ENCODE results near the gene PPP1CA.
"Not testable (repeated sequence)": the region's sequence is repeated elsewhere in the genome, so short reads cannot be mapped to it uniquely, and the experiment has no call there.

The PPP1CA gene

DNA sequence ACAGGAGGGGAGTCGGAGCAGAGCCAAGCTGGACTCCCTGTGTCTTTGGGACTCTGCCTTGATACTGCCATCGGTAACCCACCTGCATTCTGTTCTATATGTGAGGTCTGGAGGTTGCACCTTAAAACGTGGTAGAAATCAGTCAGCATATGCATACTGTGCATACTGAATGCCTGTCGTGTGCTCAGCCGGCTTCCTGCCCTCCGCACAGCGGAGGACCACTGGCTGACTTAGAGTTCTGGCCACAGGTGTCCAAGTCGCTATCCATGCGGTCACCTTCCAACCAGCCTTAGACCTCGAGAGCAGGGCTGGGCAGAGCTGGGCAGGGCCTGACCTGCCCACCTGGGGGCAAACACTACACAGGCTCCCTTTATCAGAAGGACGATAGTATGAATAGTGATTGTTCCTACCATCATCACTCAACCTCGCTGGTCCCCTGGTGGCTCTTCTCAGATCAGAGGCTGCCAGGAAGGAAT lies 6.1 kb upstream of the PPP1CA start:
- in situ Hi-C loops (cut with HindIII; ENCODE audit: low pct_ligation_motif_present, low pct_unique_long_range_greater_than_20kb, low sequenced_read_pairs), result no loop called here
- no peak for DNase-seq

DNA sequence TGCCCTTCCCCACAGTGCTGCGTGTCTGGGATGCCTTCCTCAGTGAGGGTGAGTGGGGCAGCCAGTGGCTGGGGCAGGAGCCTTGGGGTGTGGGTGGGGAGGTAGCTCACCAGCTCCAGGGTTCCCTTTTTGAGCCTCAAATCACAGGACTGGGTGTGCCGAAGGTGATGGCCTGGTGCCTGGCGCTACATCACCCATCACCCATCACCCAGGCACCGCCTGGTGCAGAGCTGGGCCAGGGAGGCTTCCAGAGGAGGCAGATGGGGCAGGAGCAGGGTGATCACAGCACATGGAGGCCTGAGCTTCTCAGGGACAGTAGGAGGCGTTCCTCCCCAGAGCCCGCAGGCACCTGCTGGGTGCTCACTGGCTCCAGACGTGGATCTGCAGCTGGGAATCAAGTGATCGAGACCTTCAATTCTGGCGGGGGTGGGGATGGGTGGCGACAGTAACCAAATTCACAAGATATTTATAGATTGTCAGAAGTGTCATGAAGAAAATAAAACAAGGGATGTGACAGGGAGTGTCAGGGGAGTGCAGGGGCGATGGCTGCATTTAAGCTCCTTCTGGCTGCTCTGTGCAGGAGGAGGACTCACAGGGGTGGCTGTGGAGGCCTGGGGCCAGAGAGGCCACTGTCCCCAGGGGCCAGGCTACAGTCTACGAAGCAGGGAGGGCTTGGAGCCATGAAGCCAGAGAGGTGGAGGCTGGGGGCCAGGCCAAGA lies 5.5 kb upstream of the PPP1CA start:
- DNase-seq, result no peak
- in situ Hi-C loops (cut with HindIII; ENCODE audit: low pct_ligation_motif_present, low pct_unique_long_range_greater_than_20kb, low sequenced_read_pairs), result no loop called here

DNA sequence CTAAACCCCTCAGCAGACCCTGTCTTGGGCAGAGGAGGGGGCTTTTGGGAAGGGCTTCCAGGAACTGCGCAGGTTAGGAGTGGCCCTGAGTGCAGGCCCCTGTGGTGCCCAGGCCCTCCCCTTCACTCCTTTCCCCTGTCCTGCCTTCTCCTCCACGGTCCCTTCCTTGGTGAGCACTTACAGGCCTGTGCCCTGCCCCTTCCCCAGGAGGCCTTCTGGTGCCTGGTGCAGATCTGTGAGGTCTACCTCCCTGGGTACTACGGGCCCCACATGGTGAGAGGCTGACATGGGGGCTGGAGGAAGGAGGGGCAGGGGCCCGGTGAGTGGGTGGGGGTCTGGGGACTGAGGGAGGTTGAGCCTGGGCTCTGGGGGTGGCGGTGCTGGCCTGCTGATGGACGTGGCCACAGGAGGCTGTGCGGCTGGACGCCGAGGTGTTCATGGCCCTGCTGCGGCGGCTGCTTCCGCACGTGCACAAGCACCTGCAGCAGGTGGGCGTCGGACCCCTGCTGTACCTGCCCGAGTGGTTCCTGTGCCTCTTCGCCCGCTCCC lies 4.8 kb upstream of the PPP1CA start:
- DNase-seq, result no peak
- in situ Hi-C loops (cut with HindIII; ENCODE audit: low pct_ligation_motif_present, low pct_unique_long_range_greater_than_20kb, low sequenced_read_pairs), result no loop called here

DNA sequence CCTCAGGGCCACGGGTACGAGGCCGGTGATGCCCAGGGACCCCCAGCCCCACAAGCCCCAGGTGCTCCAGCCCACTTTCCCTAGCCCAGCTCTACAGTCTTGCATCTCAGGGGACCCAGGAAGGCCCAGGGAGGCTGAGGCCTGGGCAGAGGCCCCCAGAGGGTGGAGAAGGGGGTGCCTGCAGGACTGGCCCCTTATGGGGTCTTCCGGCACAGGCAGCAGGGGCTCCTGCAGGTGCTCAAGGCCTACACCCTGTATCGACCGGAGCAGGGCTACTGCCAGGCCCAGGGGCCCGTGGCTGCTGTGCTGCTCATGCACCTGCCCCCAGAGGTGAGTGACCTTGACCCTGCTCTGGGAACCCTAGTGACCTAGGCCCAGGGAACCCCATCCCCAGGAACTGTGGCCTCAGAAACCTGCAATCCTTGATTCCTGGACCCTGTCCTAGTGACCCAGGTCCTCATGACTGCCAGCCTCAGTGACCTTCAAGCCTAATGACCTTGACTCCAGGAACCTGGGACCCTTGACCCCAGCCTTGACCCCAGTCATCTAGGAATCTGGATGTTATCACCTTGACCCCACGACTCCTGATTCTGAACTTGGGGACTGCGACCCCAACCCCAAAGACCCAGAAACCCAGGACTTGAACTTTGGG lies 4.2 kb upstream of the PPP1CA start:
- in situ Hi-C loops (cut with HindIII; ENCODE audit: low pct_ligation_motif_present, low pct_unique_long_range_greater_than_20kb, low sequenced_read_pairs), result no loop called here
- no peak for DNase-seq

DNA sequence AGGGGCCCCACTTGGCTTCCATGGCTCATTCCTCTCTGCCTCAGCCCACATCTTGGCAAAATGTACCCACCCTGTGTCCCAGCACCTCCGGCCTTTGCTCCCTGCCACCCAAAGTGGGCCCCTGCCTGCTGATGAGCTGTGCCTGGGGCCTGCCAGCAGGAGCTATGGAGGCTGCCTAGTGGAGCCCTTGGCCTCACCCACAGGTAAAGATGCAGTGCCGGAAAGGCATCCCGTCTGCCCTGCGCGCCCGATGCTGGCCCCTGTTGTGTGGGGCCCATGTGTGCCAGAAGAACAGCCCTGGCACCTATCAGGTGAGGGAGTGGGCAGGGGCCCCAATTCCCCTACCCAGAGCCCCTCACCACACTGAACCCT lies 3.5 kb upstream of the PPP1CA start:
- in situ Hi-C loops (cut with HindIII; ENCODE audit: low pct_ligation_motif_present, low pct_unique_long_range_greater_than_20kb, low sequenced_read_pairs), result no loop called here

DNA sequence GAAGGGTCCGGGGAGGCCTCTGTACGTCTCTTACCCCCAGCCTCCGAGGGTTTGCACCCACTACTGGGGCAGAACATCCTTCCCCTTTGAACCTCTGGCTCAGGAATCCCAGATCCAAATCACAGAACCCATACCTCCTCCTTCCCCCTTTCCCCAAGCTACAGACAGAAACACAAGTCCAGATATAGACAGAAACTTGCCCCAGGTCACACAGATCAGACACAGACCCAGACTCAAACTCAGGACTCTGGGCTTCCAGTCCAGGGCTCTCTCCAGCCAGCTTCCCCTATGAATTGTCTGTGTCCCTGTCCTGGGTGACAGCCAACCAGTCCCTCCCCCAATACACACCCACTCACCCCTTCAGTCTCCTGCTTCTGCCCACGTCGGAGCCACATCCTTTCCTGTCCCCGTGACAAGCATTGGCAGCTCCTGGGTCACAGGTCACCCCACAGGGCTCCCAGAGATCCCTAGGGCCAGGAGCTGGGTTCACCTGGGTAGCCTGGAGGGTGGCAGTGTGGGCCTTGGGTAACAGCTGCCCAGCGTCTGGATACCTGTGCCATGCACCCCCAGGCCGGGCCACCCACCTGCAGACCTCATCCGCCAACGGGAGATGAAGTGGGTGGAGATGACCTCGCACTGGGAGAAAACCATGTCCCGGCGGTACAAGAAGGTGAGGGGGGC lies 3.0 kb upstream of the PPP1CA start:
- in situ Hi-C loops (cut with HindIII; ENCODE audit: low pct_ligation_motif_present, low pct_unique_long_range_greater_than_20kb, low sequenced_read_pairs), result no loop called here
- DNase-seq, result no peak

More for the DNA sequence above, 3.5 kb upstream of the PPP1CA start:
- no peak for DNase-seq

DNA sequence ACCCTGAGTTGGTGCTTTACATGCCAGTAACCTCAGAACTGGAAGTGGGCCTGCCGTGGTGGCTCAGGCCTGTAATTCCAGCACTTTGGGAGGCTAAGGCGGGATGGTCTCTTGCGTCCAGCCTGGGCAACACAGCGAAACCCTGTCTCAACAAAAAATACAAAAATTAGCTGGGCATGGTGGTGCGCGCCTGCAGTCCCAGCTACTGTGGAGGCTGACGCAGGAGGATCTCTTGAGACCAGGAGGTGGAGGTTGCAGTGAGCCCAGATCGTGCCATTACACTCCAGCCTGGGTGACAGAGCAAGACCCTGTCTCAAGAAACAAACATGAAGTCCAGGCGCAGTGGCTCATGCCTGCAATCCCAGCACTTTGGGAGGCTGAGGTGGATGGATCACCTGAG lies 1.4 kb upstream of the PPP1CA start:
- DNase-seq; in situ Hi-C loops (cut with HindIII; ENCODE audit: low pct_ligation_motif_present, low pct_unique_long_range_greater_than_20kb, low sequenced_read_pairs): not testable (repeated sequence)

DNA sequence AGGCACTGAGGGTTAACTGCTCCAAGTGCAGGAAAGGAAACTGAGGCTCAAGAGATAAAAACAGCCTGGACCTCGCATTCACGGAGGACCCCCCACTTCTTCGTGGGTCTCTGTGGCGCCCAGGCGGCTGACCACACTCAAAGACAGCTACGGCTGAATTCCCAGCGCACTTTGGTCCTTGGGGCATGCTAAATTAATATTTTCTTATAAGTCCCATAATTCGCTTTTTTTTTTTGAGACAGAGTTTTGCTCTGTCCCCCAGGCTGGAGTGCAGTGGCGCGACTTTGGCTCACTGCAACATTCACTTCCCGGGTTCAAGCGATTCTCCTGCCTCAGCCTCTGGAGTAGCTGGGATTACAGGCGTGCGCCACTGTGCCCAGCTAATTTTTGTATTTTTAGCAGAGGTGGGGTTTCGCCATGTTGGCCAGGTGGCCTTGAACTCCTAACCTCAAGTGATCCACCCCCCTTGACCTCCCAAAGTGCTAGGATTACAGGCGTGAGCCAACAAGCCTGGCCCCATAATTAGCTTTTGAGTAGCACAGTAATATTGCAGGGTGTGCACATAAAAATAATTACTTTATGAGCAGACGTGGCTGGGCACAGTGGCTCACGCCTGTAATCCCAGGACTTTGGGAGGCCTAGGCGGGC lies 658 bp upstream of the PPP1CA start:
- in situ Hi-C loops (cut with HindIII; ENCODE audit: low pct_ligation_motif_present, low pct_unique_long_range_greater_than_20kb, low sequenced_read_pairs); DNase-seq: not testable (repeated sequence)

DNA sequence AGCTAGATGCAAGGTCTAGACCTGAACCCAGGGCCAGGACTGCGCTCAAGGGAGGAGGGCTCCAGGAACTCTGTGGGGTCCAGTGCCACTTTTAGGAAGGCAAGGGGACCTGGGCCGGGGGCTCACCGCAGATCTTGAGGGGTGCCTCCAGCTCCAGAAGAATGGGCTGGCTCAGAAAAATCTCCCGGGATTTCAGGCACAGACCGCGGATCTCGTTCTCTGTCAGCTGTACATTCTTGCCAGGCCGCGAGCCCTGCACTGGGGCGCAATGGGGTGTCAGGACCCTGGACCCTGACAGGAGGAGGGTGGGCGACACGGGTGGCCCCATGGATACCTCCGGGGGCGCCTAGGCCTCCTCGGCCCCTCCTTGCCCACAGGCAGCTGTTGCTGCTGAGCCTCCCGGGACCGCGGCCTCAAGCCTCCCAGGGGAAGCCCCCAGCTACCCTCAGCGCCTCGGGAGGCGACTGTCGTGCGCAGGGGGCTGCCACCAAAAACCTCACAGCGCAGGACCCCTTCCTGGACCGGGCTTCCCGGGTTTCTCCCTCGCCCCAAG lies 640 bp downstream of the PPP1CA start:
- in situ Hi-C loops (cut with HindIII; ENCODE audit: low pct_ligation_motif_present, low pct_unique_long_range_greater_than_20kb, low sequenced_read_pairs), result no loop called here
- DNase-seq, result no peak

DNA sequence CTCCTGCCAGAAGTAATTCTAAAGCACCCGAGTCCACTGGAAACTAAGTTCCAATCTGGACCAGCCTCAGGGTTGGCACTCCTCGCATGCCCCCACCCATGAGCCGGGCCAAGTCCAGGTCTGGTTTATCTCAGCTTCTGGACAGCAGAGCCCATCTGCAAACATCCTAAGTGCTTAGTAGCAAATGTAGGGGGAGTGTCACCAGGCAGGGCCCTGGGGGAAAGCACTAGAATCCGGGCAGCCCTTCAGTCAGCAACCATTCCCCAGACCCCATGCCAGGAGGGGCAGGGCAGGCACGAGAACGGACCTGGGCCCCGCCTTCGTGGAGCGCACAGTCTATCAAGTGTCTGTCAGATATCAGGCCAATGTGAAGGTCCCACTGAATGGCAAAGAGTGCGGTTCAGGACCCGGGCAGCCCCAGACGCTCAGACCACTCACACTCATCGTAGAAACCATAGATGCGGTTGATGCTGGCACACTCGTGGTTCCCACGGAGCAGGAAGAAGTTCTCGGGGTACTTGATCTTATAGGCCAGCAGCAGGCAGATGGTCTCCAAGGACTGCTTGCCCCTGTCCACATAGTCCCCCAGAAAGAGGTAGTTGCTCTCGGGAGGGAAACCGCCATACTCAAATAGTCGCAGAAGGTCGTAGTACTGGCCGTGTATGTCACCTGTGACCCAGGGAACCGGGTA lies 1.3 kb downstream of the PPP1CA start:
- no peak for DNase-seq
- in situ Hi-C loops (cut with HindIII; ENCODE audit: low pct_ligation_motif_present, low pct_unique_long_range_greater_than_20kb, low sequenced_read_pairs), result no loop called here

DNA sequence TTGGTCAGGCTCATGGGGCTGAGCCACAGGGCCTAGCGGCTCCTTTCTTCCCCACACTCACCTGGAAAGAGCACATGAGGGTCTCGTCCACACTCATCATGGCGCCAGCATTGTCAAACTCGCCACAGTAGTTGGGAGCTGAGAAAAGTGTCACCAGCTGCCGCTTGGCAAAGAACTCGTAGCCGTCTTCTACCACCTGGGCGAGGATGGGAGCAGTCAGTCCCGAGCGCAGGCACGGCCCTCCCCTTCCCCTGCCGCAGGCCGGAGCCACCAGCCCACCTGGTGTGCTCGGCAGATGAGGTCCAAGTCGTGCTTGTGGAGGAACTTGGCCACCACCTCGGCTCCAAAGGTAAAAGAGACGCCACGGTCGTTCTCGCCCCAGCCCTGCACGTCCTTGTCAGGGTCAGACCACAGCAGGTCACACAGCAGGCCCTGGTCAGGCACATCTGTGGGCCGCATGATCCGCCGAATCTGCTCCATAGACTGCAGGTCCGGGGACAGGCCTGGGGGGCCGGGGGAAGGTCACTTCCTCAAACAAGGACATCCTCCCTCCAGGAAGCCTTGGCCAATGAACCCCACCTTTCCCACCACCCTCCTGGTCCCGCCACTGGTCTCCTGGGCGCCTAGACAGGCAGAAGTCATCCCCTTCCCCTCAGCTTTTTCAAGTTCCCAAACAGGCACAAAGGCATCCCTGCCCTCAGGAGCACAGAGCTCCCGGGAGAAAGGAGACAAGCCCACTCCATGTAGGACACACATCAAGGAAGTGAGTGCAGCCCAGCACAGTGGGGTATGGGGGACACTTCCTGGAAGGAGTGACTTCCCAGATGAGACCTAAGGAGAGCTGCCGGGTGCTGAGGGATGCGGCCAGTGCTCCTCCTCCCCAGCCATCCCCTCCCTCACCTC lies 2.7 kb downstream of the PPP1CA start:
- in situ Hi-C loops (cut with HindIII; ENCODE audit: low pct_ligation_motif_present, low pct_unique_long_range_greater_than_20kb, low sequenced_read_pairs), result no loop called here
- DNase-seq, result no peak

DNA sequence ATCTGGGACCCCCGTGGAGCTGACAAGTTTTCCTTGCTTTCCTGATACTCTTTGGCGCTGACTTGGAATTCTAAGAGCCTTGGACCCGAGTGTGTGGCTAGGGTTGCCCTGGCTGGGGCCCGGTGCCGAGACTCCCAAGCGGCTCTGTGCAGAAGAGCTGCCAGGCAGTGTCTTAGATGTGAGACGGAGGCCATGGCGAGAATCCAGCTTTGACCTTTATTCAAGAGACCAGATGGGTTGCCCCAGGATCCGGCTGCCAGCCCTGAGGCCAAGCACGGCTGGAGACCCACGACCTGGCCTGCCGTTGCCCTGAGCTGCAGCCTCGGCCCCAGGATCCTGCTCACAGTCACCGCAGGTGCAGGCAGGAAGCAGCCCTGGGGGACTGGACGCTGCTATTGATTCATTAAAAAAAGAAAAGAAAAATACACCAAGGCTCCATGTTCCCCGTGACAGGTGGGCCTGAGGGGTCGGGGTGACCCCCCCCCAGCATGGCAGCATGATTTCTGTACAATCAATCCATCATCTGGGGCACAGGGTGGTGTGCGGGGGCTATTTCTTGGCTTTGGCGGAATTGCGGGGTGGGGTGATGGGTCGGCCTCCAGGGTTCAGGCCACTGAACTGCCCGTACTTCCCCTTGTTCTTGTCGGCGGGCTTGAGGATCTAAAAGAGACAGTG lies 3.5 kb downstream of the PPP1CA start:
- in situ Hi-C loops (cut with HindIII; ENCODE audit: low pct_ligation_motif_present, low pct_unique_long_range_greater_than_20kb, low sequenced_read_pairs), result no loop called here
- DNase-seq, result no peak

DNA sequence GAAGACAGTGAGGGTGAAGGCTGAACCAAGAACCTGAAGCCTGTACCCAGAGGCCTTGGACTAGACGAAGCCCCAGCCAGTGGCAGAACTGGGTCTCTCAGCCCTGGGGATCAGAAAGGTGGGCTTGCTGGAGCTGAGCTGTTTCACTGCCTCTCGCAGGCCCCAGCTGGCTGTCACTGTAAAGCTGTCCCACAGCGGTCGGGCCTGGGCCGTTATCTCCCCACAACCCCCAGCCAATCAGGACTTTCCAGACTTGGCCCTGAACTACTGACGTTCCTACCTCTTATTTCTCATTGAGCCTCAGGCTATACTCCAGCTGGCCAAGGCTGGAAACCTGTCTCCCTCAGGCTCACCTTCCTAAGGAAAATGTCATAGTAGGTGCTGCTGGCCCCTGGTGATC lies 4.1 kb downstream of the PPP1CA start:
- in situ Hi-C loops (cut with HindIII; ENCODE audit: low pct_ligation_motif_present, low pct_unique_long_range_greater_than_20kb, low sequenced_read_pairs), result no loop called here
- no peak for DNase-seq

DNA sequence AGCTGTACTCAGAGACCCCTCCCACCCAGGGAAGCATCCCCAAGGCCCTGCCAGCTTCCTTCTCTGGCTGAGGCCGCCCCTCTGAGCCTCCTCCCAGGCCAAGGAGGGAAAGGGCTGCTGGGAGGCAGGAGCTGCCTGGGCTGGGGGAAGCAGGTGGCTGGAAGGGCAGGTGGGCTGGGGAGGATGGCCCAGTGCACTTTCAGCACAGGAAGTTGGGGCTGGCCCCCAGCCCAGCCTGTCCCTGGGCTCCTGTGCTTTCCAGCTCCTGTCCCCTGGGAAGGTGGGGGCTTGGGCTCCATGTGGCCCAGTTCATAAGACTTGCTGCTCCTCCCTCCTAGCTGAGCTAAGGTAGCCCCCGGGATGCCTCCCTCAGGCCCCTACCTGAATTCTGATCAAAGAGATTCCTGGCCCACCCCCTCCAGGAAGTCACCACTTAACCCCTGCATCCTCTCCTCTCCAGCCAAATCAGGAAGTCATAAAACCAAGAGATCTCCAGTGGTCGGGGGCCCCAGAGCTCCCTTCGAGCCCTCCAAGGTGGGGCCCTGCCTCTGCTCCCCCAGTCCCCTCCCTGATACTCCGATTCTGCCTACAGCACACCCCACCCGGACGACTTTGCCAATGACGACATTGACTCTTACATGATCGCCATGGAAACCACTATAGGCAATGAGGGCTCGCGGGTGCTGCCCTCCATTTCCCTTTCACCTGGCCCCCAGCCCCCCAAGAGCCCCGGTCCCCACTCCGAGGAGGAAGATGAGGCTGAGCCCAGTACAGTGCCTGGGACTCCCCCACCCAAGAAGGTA lies 4.9 kb downstream of the PPP1CA start:
- DNase-seq, result no peak
- in situ Hi-C loops (cut with HindIII; ENCODE audit: low pct_ligation_motif_present, low pct_unique_long_range_greater_than_20kb, low sequenced_read_pairs), result no loop called here

DNA sequence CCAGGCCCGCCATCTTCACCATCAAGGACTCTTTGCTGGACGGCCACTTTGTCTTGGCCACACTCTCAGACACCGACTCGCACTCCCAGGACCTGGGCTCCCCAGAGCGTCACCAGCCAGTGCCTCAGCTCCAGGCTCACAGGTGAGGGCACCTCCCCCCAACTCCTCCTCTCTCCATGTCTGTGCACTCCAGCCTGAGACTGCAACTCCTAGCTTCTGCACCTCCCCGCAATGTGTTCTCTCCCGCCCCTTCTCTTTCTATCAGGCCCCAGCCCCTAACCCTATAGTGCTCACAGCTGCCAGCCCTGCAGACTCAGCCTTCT lies 5.4 kb downstream of the PPP1CA start:
- in situ Hi-C loops (cut with HindIII; ENCODE audit: low pct_ligation_motif_present, low pct_unique_long_range_greater_than_20kb, low sequenced_read_pairs), result no loop called here
- DNase-seq, result no peak

DNA sequence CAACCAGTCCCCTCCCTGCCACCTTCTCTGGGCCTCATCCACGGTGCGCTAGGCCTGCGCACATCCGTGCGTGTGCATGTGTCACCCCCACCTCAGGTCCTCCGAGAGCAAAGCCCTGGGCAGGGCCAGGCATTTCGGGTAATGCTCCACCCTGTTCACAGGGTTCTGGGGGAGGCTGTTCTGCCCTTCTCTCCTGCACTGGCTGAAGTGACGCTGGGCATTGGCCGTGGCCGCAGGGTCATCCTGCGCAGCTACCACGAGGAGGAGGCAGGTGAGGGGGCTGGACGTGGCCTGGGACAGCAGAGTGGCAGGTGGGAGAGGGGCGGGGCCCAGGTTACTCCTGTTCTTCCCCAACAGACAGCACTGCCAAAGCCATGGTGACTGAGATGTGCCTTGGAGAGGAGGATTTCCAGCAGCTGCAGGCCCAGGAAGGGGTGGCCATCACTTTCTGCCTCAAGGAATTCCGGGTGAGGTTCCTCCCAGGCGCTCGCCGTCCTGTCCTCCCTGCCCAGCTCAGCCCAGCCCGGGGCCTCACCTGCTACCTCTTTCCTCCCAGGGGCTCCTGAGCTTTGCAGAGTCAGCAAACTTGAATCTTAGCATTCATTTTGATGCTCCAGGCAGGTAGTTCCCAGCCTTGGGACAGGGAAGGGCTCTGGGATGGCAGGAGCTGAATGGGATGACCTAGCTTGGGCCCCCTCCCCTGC lies 6.0 kb downstream of the PPP1CA start:
- DNase-seq, result no peak
- in situ Hi-C loops (cut with HindIII; ENCODE audit: low pct_ligation_motif_present, low pct_unique_long_range_greater_than_20kb, low sequenced_read_pairs), result no loop called here
